Tibial nerve (tissue), 4 donors: ENCODE measurements around the gene CADPS.

Experiments
- EP300 ChIP-seq, 2 donors: sonication (generic); formaldehyde crosslinking; IDR thresholded peaks; one replicate each; pipeline ENCODE4 v1.6.1; 2017; ENCODE audit warnings: antibody characterized with exemption in 2 of 2, mild to moderate bottlenecking in 1 of 2
- TF ChIP-seq, protein P1 (sequence below), 5 experiments: fragments of 200-600 bp in 3 of 5; fragments of 450-650 bp in 2 of 5; sonication (generic) in 3 of 5; IDR thresholded peaks; one replicate each; pipeline ENCODE4 v1.5.1; 2016 to 2019; ENCODE audit warnings: antibody characterized with exemption in 5 of 5, mild to moderate bottlenecking in 3 of 5, moderate library complexity in 2 of 5

DNA sequence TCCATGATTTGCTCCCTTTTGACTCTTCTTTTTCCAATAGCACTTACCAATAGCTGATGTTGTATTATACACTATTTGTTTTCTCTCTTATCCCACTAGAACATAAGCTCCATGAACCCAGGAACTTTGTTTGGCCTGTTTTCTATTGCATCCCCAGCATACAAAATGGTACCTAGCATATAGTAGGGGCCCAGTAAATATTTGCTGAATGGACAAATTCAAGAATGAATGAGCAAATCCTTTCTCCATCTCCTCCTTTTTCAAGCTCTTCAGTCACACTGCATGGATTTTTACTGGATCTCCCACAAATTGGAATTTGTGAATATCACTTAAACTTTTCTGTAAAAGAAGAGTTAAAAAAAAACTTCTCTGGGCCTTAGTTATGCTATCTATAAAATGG lies 435.2 kb downstream of the CADPS start:
- TF ChIP-seq EP300 (IDR thresholded peaks at IDR 0.05) = no peak
- TF ChIP-seq, protein P1, sequence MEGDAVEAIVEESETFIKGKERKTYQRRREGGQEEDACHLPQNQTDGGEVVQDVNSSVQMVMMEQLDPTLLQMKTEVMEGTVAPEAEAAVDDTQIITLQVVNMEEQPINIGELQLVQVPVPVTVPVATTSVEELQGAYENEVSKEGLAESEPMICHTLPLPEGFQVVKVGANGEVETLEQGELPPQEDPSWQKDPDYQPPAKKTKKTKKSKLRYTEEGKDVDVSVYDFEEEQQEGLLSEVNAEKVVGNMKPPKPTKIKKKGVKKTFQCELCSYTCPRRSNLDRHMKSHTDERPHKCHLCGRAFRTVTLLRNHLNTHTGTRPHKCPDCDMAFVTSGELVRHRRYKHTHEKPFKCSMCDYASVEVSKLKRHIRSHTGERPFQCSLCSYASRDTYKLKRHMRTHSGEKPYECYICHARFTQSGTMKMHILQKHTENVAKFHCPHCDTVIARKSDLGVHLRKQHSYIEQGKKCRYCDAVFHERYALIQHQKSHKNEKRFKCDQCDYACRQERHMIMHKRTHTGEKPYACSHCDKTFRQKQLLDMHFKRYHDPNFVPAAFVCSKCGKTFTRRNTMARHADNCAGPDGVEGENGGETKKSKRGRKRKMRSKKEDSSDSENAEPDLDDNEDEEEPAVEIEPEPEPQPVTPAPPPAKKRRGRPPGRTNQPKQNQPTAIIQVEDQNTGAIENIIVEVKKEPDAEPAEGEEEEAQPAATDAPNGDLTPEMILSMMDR (IDR thresholded peaks at IDR 0.05) = no peak
